Mammary epithelial cell (primary cell): ENCODE measurements around the gene KCMF1.

ENCODE experiments used
- EZH2 ChIP-seq: IDR thresholded peaks from 2 replicates; pipeline ENCODE4 v1.6.1; 2012; ENCODE audit warnings: low read length, inconsistent platforms, borderline replicate concordance
- TF ChIP-seq, protein P1 (sequence below), 2 donors: IDR thresholded peaks in 1 of 2; conservative IDR thresholded peaks in 1 of 2; 2 replicates each; pipeline ENCODE4 v1.5.1; 2011 to 2012; ENCODE audit warnings: inconsistent platforms in 2 of 2, low read length in 2 of 2, mild to moderate bottlenecking in 2 of 2, control low read depth in 1 of 2, low read depth in 1 of 2; ENCODE audit not compliant: insufficient read depth in 1 of 2; ENCODE audit errors: extremely low read depth in 1 of 2

- TF ChIP-seq, protein P1, sequence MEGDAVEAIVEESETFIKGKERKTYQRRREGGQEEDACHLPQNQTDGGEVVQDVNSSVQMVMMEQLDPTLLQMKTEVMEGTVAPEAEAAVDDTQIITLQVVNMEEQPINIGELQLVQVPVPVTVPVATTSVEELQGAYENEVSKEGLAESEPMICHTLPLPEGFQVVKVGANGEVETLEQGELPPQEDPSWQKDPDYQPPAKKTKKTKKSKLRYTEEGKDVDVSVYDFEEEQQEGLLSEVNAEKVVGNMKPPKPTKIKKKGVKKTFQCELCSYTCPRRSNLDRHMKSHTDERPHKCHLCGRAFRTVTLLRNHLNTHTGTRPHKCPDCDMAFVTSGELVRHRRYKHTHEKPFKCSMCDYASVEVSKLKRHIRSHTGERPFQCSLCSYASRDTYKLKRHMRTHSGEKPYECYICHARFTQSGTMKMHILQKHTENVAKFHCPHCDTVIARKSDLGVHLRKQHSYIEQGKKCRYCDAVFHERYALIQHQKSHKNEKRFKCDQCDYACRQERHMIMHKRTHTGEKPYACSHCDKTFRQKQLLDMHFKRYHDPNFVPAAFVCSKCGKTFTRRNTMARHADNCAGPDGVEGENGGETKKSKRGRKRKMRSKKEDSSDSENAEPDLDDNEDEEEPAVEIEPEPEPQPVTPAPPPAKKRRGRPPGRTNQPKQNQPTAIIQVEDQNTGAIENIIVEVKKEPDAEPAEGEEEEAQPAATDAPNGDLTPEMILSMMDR (conservative IDR thresholded peaks at IDR 0.05 in 1 of 2, IDR thresholded peaks at IDR 0.05 in 1 of 2; ENCODE audit: extremely low read depth in 1 of 2, insufficient read depth in 1 of 2, low read depth in 1 of 2, low read length in 2 of 2) = no peak
- TF ChIP-seq EZH2 = no peak
Measured at GRCh38 chr2:85049236-85049635, 78.3 kb downstream of the KCMF1 start.
